ENCODE results near the gene BPNT1.
"Not testable (repeated sequence)": the region's sequence is repeated elsewhere in the genome, so short reads cannot be mapped to it uniquely, and the experiment has no call there.

Gene BPNT1

GRCh38 chr1:220089650-220090556, at the start of gene BPNT1:
Gene BPNT1 (minus strand): TSS chr1:220089788. CDS start chr1:220079846, 9,942 bp downstream.
- DNase-seq, result peak; percentile 90

GRCh38 chr1:220137019-220137786, 47.6 kb upstream of the BPNT1 start:
- no peak for DNase-seq

- DNase-seq, result no peak
Measured at GRCh38 chr1:220135755-220136154, 46.2 kb upstream of the BPNT1 start.

- DNase-seq, result no peak
Measured at GRCh38 chr1:220129479-220130210, 40.1 kb upstream of the BPNT1 start.

- no peak for DNase-seq
Measured at GRCh38 chr1:220127076-220127475, 37.5 kb upstream of the BPNT1 start.

GRCh38 chr1:220124542-220124941, 35.0 kb upstream of the BPNT1 start:
- no peak for DNase-seq

GRCh38 chr1:220123889-220124288, 34.3 kb upstream of the BPNT1 start:
- no peak for DNase-seq

GRCh38 chr1:220123066-220123465, 33.5 kb upstream of the BPNT1 start:
- DNase-seq, result no peak

GRCh38 chr1:220121791-220122530, 32.4 kb upstream of the BPNT1 start:
- no peak for DNase-seq

GRCh38 chr1:220119043-220119512, 29.5 kb upstream of the BPNT1 start:
- DNase-seq, result no peak

- DNase-seq, result no peak
Measured at GRCh38 chr1:220113136-220113695, 23.6 kb upstream of the BPNT1 start.

- not testable (repeated sequence) for DNase-seq
Measured at GRCh38 chr1:220112600-220112999, 23.0 kb upstream of the BPNT1 start.

GRCh38 chr1:220110473-220110872, 20.9 kb upstream of the BPNT1 start:
- DNase-seq, result not testable (repeated sequence)

GRCh38 chr1:220099826-220100225, 10.2 kb upstream of the BPNT1 start:
- no peak for DNase-seq

GRCh38 chr1:220094016-220094911, 4.7 kb upstream of the BPNT1 start, which contains the start of gene IARS2:
Gene IARS2 (plus strand): TSS chr1:220094132. CDS start chr1:220094217, 85 bp downstream.
- DNase-seq, result peak; percentile 89

- DNase-seq, result no peak
Measured at GRCh38 chr1:220093361-220094015, 3.9 kb upstream of the BPNT1 start.

GRCh38 chr1:220092694-220093093, 3.1 kb upstream of the BPNT1 start:
- DNase-seq, result no peak

- not testable (repeated sequence) for DNase-seq
Measured at GRCh38 chr1:220086261-220086686, 3.3 kb downstream of the BPNT1 start.

- DNase-seq, result no peak
Measured at GRCh38 chr1:220084460-220084859, 5.1 kb downstream of the BPNT1 start.

GRCh38 chr1:220077887-220078286, 11.7 kb downstream of the BPNT1 start:
- DNase-seq, result no peak

All from right forelimb (tissue), 1 donor.